Neural progenitor cell (in vitro differentiated cells): ENCODE results near the gene RELN.
"Not testable (repeated sequence)": the region's sequence is repeated elsewhere in the genome, so short reads cannot be mapped to it uniquely, and the experiment has no call there.

ENCODE experiments used
- EZH2 ChIP-seq: fragments of 200-600 bp; sonication (generic); IDR thresholded peaks from 2 replicates; pipeline ENCODE4 v1.6.1; 2017; ENCODE audit warnings: antibody characterized with exemption, mild to moderate bottlenecking, moderate library complexity
- EZH2phosphoT487 ChIP-seq: fragments of 200-600 bp; sonication (generic); IDR thresholded peaks from 2 replicates; pipeline ENCODE4 v1.6.1; 2017; ENCODE audit warnings: antibody characterized with exemption
- TF ChIP-seq, protein P1 (sequence below): fragments of 200-600 bp; sonication (generic); IDR thresholded peaks from 2 replicates; pipeline ENCODE4 v1.5.1; 2017; ENCODE audit warnings: antibody characterized with exemption, mild to moderate bottlenecking

DNA sequence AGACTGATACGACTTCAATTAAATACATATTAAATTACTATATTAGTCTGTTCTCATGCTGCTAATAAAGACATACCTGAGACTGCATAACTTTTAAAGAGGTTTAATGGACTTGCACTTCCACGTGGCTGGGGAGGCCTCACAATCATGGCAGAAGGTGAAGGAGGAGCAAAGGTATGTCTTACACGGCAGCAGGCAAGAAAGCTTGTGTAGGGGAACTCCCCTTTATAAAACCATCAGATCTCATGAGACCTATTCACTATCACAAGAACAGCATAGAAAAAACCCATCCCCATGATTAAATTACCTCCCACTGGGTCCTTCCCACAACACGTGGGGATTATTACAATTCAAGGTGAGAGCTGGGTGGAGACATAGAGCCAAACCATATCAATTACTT, 92.6 kb downstream of the RELN start:
- TF ChIP-seq, protein P1, sequence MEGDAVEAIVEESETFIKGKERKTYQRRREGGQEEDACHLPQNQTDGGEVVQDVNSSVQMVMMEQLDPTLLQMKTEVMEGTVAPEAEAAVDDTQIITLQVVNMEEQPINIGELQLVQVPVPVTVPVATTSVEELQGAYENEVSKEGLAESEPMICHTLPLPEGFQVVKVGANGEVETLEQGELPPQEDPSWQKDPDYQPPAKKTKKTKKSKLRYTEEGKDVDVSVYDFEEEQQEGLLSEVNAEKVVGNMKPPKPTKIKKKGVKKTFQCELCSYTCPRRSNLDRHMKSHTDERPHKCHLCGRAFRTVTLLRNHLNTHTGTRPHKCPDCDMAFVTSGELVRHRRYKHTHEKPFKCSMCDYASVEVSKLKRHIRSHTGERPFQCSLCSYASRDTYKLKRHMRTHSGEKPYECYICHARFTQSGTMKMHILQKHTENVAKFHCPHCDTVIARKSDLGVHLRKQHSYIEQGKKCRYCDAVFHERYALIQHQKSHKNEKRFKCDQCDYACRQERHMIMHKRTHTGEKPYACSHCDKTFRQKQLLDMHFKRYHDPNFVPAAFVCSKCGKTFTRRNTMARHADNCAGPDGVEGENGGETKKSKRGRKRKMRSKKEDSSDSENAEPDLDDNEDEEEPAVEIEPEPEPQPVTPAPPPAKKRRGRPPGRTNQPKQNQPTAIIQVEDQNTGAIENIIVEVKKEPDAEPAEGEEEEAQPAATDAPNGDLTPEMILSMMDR: not testable (repeated sequence)
- not testable (repeated sequence) for TF ChIP-seq EZH2, EZH2phosphoT487
